GM03348 (cell line): ENCODE measurements around the gene SMARCE1.
"Not testable (repeated sequence)": the region's sequence is repeated elsewhere in the genome, so short reads cannot be mapped to it uniquely, and the experiment has no call there.

Experiments used
- DNase-seq: peaks from one replicate; pipeline ENCODE4 v3.0.0; 2012; ENCODE audit warnings: low spot score

SMARCE1 gene

GRCh38 chr17:40610359-40610758 lies 37.3 kb downstream of the SMARCE1 start:
- DNase-seq: no peak

- no peak for DNase-seq
Measured at GRCh38 chr17:40608061-40608581, 39.5 kb downstream of the SMARCE1 start.

GRCh38 chr17:40607641-40608040 lies 40.0 kb downstream of the SMARCE1 start:
- no peak for DNase-seq

GRCh38 chr17:40606548-40607353 lies 40.9 kb downstream of the SMARCE1 start:
- DNase-seq: no peak

GRCh38 chr17:40605306-40605705 lies 42.3 kb downstream of the SMARCE1 start:
- DNase-seq: no peak

- DNase-seq: no peak
Measured at GRCh38 chr17:40604327-40605080, 43.1 kb downstream of the SMARCE1 start.

- no peak for DNase-seq
Measured at GRCh38 chr17:40602445-40603443, 44.9 kb downstream of the SMARCE1 start.

GRCh38 chr17:40600486-40601046 lies 47.1 kb downstream of the SMARCE1 start:
- no peak for DNase-seq

- no peak for DNase-seq
Measured at GRCh38 chr17:40599468-40599763, 48.2 kb downstream of the SMARCE1 start.

- no peak for DNase-seq
Measured at GRCh38 chr17:40598619-40599467, 48.8 kb downstream of the SMARCE1 start.

- no peak for DNase-seq
Measured at GRCh38 chr17:40598301-40598618, 49.4 kb downstream of the SMARCE1 start.

GRCh38 chr17:40597556-40598300 lies 49.9 kb downstream of the SMARCE1 start:
- DNase-seq: no peak

- no peak for DNase-seq
Measured at GRCh38 chr17:40597156-40597555, 50.5 kb downstream of the SMARCE1 start.

GRCh38 chr17:40596261-40596919 lies 51.2 kb downstream of the SMARCE1 start:
- DNase-seq: no peak

GRCh38 chr17:40590742-40591141 lies 56.9 kb downstream of the SMARCE1 start:
- no peak for DNase-seq

- no peak for DNase-seq
Measured at GRCh38 chr17:40588552-40588951, 59.1 kb downstream of the SMARCE1 start.

GRCh38 chr17:40586264-40586663 lies 61.4 kb downstream of the SMARCE1 start:
- not testable (repeated sequence) for DNase-seq

GRCh38 chr17:40584950-40585349 lies 62.7 kb downstream of the SMARCE1 start:
- DNase-seq: not testable (repeated sequence)

- no peak for DNase-seq
Measured at GRCh38 chr17:40582328-40582901, 65.2 kb downstream of the SMARCE1 start.
